PC-9 (cell line): Measurements from ENCODE around the gene SEMA5A.

Experiments used
- EZH2 ChIP-seq: fragments of 200-600 bp; sonication (generic); IDR thresholded peaks from 2 replicates; pipeline ENCODE4 v1.8.0; 2017; ENCODE audit warnings: antibody characterized with exemption, low read depth
- TF ChIP-seq, protein P1 (sequence below): fragments of 200-600 bp; sonication (generic); conservative IDR thresholded peaks from 2 replicates; pipeline ENCODE4 v1.6.1; 2017; ENCODE audit warnings: mixed run types, antibody characterized with exemption, mild to moderate bottlenecking, moderate library complexity

DNA sequence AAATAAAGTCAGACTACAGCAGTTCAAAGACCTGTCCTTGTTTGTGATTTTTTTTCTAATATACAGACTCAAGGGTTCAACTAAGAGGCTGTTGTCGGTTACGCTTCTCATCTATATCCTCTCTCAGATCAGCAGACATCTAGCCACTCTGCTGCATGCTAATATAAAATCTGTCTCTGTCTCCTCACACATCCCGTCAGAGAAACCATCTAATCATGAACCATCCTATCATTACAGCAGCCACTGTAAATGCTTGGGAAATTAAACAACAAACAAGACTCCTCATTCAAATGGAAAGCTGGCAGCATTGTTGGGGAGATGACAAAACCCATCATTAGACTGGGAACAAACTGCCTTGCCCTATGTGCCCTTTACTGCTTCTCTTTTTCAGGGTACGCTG lies 94.8 kb downstream of the SEMA5A start:
- TF ChIP-seq, protein P1, sequence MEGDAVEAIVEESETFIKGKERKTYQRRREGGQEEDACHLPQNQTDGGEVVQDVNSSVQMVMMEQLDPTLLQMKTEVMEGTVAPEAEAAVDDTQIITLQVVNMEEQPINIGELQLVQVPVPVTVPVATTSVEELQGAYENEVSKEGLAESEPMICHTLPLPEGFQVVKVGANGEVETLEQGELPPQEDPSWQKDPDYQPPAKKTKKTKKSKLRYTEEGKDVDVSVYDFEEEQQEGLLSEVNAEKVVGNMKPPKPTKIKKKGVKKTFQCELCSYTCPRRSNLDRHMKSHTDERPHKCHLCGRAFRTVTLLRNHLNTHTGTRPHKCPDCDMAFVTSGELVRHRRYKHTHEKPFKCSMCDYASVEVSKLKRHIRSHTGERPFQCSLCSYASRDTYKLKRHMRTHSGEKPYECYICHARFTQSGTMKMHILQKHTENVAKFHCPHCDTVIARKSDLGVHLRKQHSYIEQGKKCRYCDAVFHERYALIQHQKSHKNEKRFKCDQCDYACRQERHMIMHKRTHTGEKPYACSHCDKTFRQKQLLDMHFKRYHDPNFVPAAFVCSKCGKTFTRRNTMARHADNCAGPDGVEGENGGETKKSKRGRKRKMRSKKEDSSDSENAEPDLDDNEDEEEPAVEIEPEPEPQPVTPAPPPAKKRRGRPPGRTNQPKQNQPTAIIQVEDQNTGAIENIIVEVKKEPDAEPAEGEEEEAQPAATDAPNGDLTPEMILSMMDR: no peak
- TF ChIP-seq EZH2: no peak
